Embryonic facial prominence (tissue), 1 donor: ENCODE data around the gene PTPN3.
"Not testable (repeated sequence)": the region's sequence is repeated elsewhere in the genome, so short reads cannot be mapped to it uniquely, and the experiment has no call there.

ENCODE experiments used
- DNase-seq: peaks from one replicate; pipeline ENCODE4 v3.0.0-alpha.2; 2016; ENCODE audit errors: extremely low spot score

Gene PTPN3

DNA sequence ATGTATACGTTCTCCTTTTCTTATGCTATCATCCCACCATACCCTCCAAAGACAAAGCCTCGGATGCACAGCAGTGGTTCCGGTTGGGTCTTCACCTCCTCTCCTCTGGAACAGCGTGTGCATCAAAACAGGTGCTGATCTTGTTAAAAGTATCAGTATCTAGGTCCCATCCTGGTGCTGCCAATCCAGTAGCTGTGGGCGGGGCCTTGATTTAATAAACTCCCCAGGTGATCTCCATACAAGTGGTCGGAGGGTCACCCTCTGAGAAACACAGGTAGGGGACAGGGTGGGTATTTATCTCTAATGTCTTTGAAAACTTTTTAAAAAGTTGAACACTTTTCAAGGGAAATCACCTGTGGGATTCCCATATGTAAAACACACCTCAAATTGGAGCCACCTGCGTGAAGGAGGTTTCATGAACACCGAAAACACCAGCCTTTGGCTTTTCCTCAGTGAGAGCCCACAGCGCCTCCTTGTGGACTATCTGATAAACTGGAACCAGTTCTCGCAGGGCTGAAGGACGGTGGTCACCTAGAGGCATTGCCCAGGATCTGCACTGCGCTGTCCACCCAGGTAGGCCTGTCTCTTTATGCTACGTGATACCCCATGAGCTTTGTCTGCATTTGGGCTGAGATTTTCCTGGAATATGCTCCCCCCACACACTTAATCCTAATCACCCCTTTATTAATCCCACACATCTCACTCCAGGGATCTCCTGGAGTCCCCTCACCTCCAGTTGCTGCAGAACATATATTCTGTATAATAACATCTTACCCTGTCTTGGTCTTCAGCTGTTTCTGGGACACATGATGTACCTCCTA is 96.7 kb downstream of the PTPN3 start:
- DNase-seq, result no peak

DNA sequence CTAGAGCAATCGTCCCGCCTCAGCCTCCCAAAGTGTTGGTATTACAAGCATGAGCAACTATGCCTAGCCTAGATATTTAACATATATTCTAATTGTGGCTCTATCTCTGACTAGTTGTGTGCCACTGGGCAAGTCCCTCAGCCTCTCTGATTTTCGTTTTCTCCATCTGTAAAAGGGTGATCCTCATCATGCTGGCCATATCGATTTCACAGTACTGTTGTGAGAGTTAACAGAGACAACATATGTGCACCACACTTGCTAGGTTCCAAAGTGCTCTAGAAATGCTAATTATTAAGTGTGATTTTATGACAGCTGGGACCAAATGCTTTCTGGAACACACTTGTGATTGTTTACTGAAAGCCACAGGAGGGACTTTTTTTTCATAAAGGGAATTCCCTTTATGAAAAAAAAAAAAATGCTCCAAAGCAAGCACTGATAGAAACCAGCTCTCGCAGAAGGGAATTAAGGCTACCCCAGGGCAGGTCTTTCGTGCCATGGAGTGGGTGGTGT is 98.8 kb downstream of the PTPN3 start:
- DNase-seq, result no peak

- no peak for DNase-seq
These were observed 106.9 kb downstream of the PTPN3 start for GRCh38 chr9:109391176-109391575.

DNA sequence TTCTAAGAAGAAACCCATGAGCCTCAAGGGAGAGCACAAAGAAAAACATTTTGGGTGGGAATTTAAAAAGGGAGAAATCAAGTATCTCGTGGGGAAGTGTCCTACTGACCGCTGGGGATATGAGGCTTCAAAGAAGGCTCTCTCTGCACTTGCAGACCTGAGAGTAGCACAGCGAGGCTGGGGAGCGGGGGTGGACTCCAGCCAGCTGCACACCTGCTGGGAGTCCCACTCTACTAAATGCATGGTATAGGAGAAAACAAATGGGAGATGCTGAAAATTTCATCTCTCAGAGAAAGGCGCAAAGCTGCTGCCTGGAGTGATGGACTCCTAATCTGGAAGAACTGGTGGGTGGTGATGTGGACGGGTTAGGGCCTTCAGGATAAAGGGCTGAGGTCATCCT is 110.3 kb downstream of the PTPN3 start:
- no peak for DNase-seq

GRCh38 chr9:109387206-109387605 is 110.9 kb downstream of the PTPN3 start:
- DNase-seq, result no peak

DNA sequence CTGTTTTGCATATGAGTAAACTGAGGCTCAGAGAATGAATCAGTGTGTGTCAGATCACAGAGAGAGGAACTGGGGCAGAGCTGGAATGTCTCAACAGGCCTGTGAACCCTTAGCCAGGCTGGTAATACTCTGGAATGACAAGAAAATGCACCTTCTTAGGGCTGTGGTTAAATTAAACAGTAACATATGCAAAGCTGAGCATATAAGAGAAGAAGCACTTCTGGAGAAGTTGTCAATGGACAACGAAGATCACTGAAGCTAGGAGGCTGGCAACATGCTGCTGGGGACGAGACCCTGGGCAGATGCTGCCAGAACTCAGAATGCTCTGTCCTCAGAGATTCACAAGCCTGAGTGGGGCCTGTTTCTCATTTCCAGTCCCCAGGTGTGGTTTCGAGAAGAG is 112.6 kb downstream of the PTPN3 start:
- DNase-seq, result no peak

GRCh38 chr9:109383947-109384346 is 114.2 kb downstream of the PTPN3 start:
- no peak for DNase-seq

DNA sequence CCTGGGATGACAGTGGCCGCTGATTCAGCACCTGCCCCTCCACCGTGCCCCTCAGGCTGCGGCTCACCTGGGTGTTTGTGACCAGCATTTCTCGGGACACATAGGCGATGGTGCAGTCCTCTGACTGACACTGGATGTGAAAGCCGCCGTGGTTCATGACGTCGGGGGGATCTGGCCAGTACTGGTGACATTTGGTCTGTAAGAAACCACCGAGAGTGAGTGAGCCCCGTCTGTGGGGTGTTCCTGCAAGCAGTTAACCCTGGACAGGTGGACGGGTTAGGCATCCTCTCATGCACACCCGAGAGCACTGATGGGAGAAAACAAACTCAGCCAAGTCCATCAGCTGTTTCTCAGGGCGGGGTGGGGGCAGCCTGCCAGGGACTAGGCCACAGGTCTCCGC is 114.8 kb downstream of the PTPN3 start:
- no peak for DNase-seq

- no peak for DNase-seq
These were observed 115.5 kb downstream of the PTPN3 start for GRCh38 chr9:109382585-109382984.

DNA sequence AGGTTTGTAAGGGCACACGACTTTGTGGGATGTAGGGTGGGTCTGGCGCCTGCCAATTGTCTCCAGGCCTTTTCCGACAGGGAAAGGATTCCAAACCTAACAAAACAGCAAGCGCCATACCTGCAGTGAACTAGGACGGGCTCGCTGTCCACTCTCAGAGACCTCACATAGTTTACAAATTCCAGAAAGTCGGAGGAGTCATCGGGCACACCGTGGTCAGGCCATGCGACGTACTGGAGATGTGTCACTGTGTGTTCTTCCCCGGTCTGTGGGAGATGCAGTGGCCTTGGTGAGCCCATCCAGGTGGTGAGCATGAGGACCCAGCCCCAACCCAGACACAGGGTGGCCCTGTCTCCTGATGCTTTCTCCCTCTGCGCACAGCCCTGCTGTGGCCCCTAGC is 115.9 kb downstream of the PTPN3 start:
- DNase-seq, result no peak

DNA sequence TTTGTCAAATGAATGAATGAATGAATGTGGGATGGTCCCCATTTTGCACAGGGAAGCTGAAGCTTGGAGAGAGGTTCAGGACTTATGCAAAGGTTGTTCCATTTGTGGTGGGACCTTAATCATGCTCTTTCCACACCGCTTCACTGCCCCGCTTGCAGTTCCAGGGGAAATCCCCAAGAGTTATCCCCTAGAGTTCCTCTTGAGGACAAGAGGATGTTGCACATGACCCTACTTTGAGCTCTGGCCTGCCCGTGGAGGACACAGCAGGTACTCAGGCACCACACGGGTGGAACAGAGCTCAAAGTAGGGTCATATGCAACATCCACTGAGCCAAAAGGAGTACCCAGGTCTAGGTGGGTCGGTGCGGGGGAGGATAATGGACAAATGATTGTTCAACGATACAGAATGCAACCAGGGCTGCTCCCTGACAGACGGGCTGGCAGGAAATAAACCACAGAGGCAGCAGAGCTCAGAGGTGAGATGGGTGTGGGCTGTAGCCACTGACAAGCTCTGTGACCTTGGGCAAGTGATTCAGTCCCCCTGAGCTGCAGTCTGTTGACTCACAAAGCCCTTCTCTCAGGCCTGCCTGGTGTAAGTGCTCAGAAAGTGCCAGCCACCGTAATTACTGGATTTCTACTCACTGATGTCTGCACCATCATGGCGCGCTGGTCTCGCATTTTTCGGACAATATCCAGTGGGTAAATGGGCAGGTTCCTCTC is 116.9 kb downstream of the PTPN3 start:
- no peak for DNase-seq

- no peak for DNase-seq
These were observed 118.6 kb downstream of the PTPN3 start for GRCh38 chr9:109379513-109379912.

- no peak for DNase-seq
These were observed 119.8 kb downstream of the PTPN3 start for GRCh38 chr9:109378316-109378715.

DNA sequence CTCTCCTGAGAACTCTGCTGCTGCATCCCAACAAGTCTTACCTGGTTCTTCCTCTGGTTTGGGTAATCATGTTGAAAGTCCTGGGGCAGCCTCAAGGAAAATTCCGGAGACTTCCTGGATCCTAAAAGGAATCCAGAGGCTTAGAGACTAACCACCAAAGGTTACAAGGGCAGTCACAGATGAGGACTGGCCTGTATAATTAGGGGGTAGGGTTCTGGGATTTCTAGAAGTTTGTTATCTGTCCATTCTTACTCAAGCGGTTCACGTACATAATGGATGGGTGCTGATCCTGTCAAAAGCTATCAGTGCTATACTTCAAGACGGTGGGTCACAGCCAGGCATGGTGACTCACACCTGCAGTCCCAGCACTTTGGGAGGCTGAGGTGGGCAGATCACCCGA is 125.9 kb downstream of the PTPN3 start:
- DNase-seq, result no peak

GRCh38 chr9:109371374-109371773 is 126.7 kb downstream of the PTPN3 start:
- no peak for DNase-seq

- no peak for DNase-seq
These were observed 128.8 kb downstream of the PTPN3 start for GRCh38 chr9:109369285-109369684.

DNA sequence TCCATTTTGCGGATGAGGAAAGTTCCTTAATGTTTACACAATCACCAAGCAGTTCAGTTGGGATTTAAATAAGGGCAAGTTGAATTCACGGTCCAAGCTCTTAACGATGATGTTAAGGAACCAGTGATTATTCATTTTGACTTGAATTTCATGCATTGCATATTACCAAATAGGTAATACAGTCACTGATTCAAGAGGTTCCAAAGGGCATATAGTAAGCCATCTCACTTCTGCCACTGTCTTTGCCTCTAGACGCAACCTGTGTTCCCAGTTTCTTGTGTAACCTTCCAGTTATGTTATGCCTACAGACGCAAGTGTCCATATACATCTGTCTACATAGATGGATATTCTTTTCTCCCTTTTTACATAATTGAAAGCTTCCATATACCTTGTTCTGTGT is 137.3 kb downstream of the PTPN3 start:
- DNase-seq, result no peak

- DNase-seq, result not testable (repeated sequence)
These were observed 139.0 kb downstream of the PTPN3 start for GRCh38 chr9:109358968-109359603.

DNA sequence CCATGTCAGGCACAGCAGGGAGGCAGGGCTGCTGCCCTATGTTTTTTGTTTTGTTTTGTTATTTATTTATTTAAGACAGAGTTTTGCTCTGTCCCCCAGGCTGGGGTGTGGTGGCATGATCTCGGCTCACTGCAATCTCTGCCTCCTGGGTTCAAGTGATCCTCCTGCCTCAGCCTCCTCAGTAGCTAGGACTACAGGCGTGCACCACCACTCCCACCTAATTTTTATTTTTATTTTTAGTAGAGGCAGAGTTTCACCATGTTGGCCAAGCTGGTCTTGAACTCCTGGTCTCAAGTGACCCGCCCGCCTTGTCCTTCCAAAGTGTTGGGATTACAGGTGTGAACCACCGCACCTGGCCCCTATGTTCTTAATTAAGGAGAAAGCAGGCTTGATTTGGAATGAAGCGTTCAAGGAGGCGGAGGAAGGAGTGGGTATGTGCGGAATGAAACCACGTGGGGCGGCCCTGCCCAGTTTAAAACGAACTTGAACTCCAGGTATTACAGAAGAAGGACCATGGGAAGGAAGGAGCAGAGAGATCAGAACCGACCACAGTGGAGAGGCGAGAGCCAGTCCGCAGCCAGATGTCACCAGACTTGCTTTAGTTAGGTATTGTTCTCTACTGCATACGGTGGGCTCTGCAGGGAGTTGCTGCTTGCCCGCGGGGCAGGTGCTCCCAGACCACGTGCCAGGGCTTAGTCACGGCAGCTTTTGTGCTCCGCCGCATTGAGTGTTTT is 142.4 kb downstream of the PTPN3 start:
- DNase-seq, result no peak

DNA sequence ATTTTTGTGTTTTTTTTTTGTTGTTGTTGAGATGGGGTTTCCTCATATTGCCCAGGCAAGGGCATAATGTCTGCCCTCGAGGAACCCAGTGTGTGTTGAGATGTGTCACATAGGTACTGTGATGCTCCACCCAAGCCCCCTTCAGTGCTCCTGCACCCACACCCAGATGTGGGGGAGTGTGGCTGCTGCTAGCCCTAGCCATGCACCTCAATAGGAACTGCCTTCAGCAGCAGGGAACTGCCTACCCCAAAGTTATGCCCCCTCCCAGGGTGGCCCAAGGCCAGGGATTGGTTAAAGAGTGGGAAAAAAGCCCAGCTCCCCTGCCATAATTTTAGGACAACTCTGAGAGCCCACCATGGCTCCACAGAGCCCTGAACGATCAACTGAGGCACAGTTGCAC is 143.9 kb downstream of the PTPN3 start:
- DNase-seq, result no peak

DNA sequence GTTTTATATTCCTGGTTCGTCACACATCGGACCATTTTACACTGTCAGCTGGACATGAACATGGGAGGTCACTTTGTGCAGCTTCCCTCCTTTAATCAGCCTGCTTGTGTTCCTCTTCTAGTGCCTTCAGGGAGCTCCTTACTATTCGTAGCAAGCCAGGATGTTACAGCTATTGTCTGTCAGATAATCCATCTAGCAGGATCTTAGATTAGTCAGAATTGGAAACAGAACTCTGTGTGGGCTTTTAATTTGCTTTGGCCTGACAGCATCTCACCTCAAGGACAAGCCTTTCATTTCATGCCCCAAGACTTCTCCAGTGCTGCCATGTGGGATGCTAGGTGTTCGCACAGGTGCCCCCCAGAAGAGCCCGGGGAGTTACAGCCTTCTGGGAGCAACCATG is 147.1 kb downstream of the PTPN3 start:
- no peak for DNase-seq

DNA sequence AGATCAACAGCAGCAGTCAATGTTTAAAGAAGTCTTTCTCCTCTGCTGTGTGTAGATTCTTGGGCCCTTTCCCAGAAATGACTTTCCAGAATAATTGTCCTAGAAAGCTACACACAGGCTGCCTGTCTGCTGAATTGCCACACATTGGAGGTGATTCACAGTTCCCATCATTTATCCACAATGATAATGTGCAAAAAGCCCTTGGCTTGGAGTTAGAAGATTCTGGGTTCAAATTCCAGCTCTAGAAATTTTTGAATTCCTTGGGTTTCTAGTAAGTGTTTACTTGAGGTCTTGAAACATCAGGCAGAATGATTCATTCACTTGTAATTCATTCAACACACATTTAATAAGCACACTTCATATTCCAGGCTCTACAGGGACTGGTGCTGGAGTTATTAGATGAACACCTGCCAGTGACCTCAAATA is 148.7 kb downstream of the PTPN3 start:
- DNase-seq, result no peak
